ENCODE results near the gene MPLKIP. TPM values are rescaled to one million over a fixed set of nuclear protein-coding genes. Genes with fewer than 3 reads are reported as not detected.

Gene MPLKIP
- total RNA-seq, 1 experiment from 2014 or later: 61.6 TPM

- TF ChIP-seq AR (CRISPR knock-in tag; IDR thresholded peaks at IDR 0.05) (no peak), MAX (CRISPR knock-in tag; IDR thresholded peaks at IDR 0.05) (no peak), CTCF (IDR thresholded peaks at IDR 0.05) (no peak), E2F1 (CRISPR knock-in tag; IDR thresholded peaks at IDR 0.05) (no peak), ATF1 (CRISPR knock-in tag; IDR thresholded peaks at IDR 0.05) (no peak), ZNF219 (CRISPR knock-in tag; IDR thresholded peaks at IDR 0.05; ENCODE audit: borderline replicate concordance) (no peak), ZNF263 (CRISPR knock-in tag; IDR thresholded peaks at IDR 0.05; ENCODE audit: low read depth) (no peak), AFF4 (CRISPR knock-in tag; IDR thresholded peaks at IDR 0.05; ENCODE audit: borderline replicate concordance) (no peak), ZBTB21 (CRISPR knock-in tag; IDR thresholded peaks at IDR 0.05; ENCODE audit: borderline replicate concordance) (no peak), CREM (CRISPR knock-in tag; IDR thresholded peaks at IDR 0.05) (no peak)
- Mint-ChIP-seq H3K36me3 (no peaks in the 10 kb centered on the region), H3K4me3 (no peak overlapping the region), H3K4me1 (peaks cover 9% of the 10 kb centered on the region), H3K9me3 (no peaks in the 10 kb centered on the region), H3K27me3 (ENCODE audit: low read depth) (no peaks in the 10 kb centered on the region), H3K27ac (no peak overlapping the region)
- CTCF ChIA-PET: no interaction called here
- POLR2A ChIA-PET: no interaction called here
- ATAC-seq (no peak), DNase-seq (ENCODE audit: low spot score) (no peak)
Observed at GRCh38 chr7:40167291-40167690, 32.9 kb upstream of the MPLKIP start.

- Mint-ChIP-seq H3K36me3 (no peaks in the 10 kb centered on the region), H3K27me3 (ENCODE audit: low read depth) (no peaks in the 10 kb centered on the region), H3K27ac (no peak overlapping the region), H3K9me3 (no peaks in the 10 kb centered on the region), H3K4me3 (no peak overlapping the region), H3K4me1 (no peaks in the 10 kb centered on the region)
- POLR2A ChIA-PET: no interaction called here
- DNase-seq (ENCODE audit: low spot score): no peak
- CTCF ChIA-PET: no interaction called here
- ATAC-seq: no peak
- no peak for TF ChIP-seq CREM (CRISPR knock-in tag; IDR thresholded peaks at IDR 0.05)
- no peak for TF ChIP-seq ZNF281 (CRISPR knock-in tag; IDR thresholded peaks at IDR 0.05)
- no peak for TF ChIP-seq SMAD4 (CRISPR knock-in tag; IDR thresholded peaks at IDR 0.05)
- no peak for TF ChIP-seq IRF1 (CRISPR knock-in tag; IDR thresholded peaks at IDR 0.05)
- no peak for TF ChIP-seq ZNF121 (CRISPR knock-in tag; IDR thresholded peaks at IDR 0.05)
- TF ChIP-seq TP53 (CRISPR knock-in tag; IDR thresholded peaks at IDR 0.05): no peak
- no peak for TF ChIP-seq CDX4 (CRISPR knock-in tag; IDR thresholded peaks at IDR 0.05; ENCODE audit: borderline replicate concordance)
- no peak for TF ChIP-seq PRDM15 (CRISPR knock-in tag; IDR thresholded peaks at IDR 0.05)
Observed at GRCh38 chr7:40165216-40165615, 30.8 kb upstream of the MPLKIP start.

Data from WTC11 (cell line).